SK-N-MC (cell line): ENCODE measurements around the gene RYR3.

Experiments
- EZH2 ChIP-seq: fragments of 200-600 bp; sonication (generic); IDR thresholded peaks from one replicate; pipeline ENCODE4 v1.6.1; 2017; ENCODE audit warnings: antibody characterized with exemption
- POLR2AphosphoS5 ChIP-seq: IDR thresholded peaks from 2 replicates; pipeline ENCODE4 v1.6.1; 2012; ENCODE audit warnings: mild to moderate bottlenecking, low read depth, low read length, borderline replicate concordance

- TF ChIP-seq POLR2AphosphoS5 (no peak), EZH2 (no peak)
These were observed 84.6 kb downstream of the RYR3 start for GRCh38 chr15:33395321-33395720.
